ENCODE data around the gene ABHD12. TPM values are rescaled to one million over a fixed set of nuclear protein-coding genes. Genes with fewer than 3 reads are reported as not detected.

Gene ABHD12
- total RNA-seq, 2 experiments from 2014 or later: 13.4 to 17.0 TPM

GRCh38 chr20:25289886-25290597 is 100.6 kb downstream of the ABHD12 start:
- H3K9me3 Mint-ChIP-seq: no peaks in the 10 kb centered on the region
- no peaks in the 10 kb centered on the region for H3K4me1 Mint-ChIP-seq (ENCODE audit: low read depth)
- ATAC-seq (ENCODE audit: poor library complexity) (no peak), DNase-seq (no peak)
- H3K9me3 ChIP-seq (ENCODE audit: control insufficient read depth in 1 of 2, insufficient read depth in 1 of 2, low read length in 2 of 2): no peaks in the 10 kb centered on the region
- H3K36me3 Mint-ChIP-seq (ENCODE audit: low read depth): peaks cover 66% of the 10 kb centered on the region
- H3K4me3 ChIP-seq (ENCODE audit: low read length): no peak overlapping the region
- peaks cover 57% of the 10 kb centered on the region for H3K36me3 ChIP-seq (ENCODE audit: insufficient read depth, low read length)
- H3K27ac Mint-ChIP-seq: no peak overlapping the region
- peaks cover 5% of the 10 kb centered on the region for H3K4me1 ChIP-seq (ENCODE audit: insufficient read depth, low read length)
- intact Hi-C loops (cut with DNase I, micrococcal nuclease): loop anchor here in 1 of 2 experiments (2.0 to 10.0 kb wide), 3 partner anchors 29 to 295 kb away; partner anchors contain the start of genes APMAP and ENTPD6
- TF ChIP-seq CTCF (IDR thresholded peaks at IDR 0.05): no peak
- ChIA-PET CTCF (no interaction called here), POLR2A (no interaction called here)
- H3K27ac ChIP-seq (ENCODE audit: low read depth in 1 of 2, low read length in 2 of 2): no peak overlapping the region
- no peaks in the 10 kb centered on the region for H3K27me3 ChIP-seq (ENCODE audit: control insufficient read depth in 1 of 2, insufficient read depth in 2 of 2, low read length in 2 of 2)
- H3K4me3 Mint-ChIP-seq: no peak overlapping the region
- no peaks in the 10 kb centered on the region for H3K27me3 Mint-ChIP-seq

- peaks cover 68% of the 10 kb centered on the region for H3K36me3 ChIP-seq (ENCODE audit: insufficient read depth, low read length)
- H3K4me3 ChIP-seq (ENCODE audit: low read length): no peak overlapping the region
- ATAC-seq (ENCODE audit: poor library complexity): no peak
- Mint-ChIP-seq H3K36me3 (ENCODE audit: low read depth) (peaks cover 75% of the 10 kb centered on the region), H3K4me1 (ENCODE audit: low read depth) (no peaks in the 10 kb centered on the region), H3K4me3 (no peak overlapping the region), H3K9me3 (no peaks in the 10 kb centered on the region), H3K27me3 (no peaks in the 10 kb centered on the region), H3K27ac (no peak overlapping the region)
- intact Hi-C loops (cut with DNase I, micrococcal nuclease): loop anchor here in 1 of 2 experiments (2.0 kb wide), 1 partner anchor 30 kb away; no protein-coding TSS in a partner anchor
- H3K27ac ChIP-seq (ENCODE audit: low read depth in 1 of 2, low read length in 2 of 2): no peak overlapping the region
- TF ChIP-seq CTCF (IDR thresholded peaks at IDR 0.05): no peak
- H3K27me3 ChIP-seq (ENCODE audit: control insufficient read depth in 1 of 2, insufficient read depth in 2 of 2, low read length in 2 of 2): no peaks in the 10 kb centered on the region
- no peaks in the 10 kb centered on the region for H3K4me1 ChIP-seq (ENCODE audit: insufficient read depth, low read length)
- ChIA-PET CTCF (no interaction called here), POLR2A (no interaction called here)
- H3K9me3 ChIP-seq (ENCODE audit: control insufficient read depth in 1 of 2, insufficient read depth in 1 of 2, low read length in 2 of 2): no peaks in the 10 kb centered on the region
- DNase-seq: peak in 1 of 14 experiments; percentile 26
These were observed 102.1 kb downstream of the ABHD12 start for GRCh38 chr20:25288291-25289181.

- no peak overlapping the region for H3K4me3 Mint-ChIP-seq
- intact Hi-C loops (cut with DNase I, micrococcal nuclease): loop anchor here in 1 of 2 experiments (2.0 kb wide), 1 partner anchor 31 kb away; no protein-coding TSS in a partner anchor
- H3K9me3 Mint-ChIP-seq: no peaks in the 10 kb centered on the region
- TF ChIP-seq CTCF (IDR thresholded peaks at IDR 0.05): no peak
- H3K27ac Mint-ChIP-seq: no peak overlapping the region
- H3K36me3 Mint-ChIP-seq (ENCODE audit: low read depth): peaks cover 73% of the 10 kb centered on the region
- H3K4me1 Mint-ChIP-seq (ENCODE audit: low read depth): no peaks in the 10 kb centered on the region
- ATAC-seq (ENCODE audit: poor library complexity) (no peak), DNase-seq (no peak)
- Histone ChIP-seq H3K4me1 (ENCODE audit: insufficient read depth, low read length) (no peaks in the 10 kb centered on the region), H3K27me3 (ENCODE audit: control insufficient read depth in 1 of 2, insufficient read depth in 2 of 2, low read length in 2 of 2) (no peaks in the 10 kb centered on the region), H3K4me3 (ENCODE audit: low read length) (no peak overlapping the region), H3K27ac (ENCODE audit: low read depth in 1 of 2, low read length in 2 of 2) (no peak overlapping the region), H3K36me3 (ENCODE audit: insufficient read depth, low read length) (peaks cover 71% of the 10 kb centered on the region), H3K9me3 (ENCODE audit: control insufficient read depth in 1 of 2, insufficient read depth in 1 of 2, low read length in 2 of 2) (no peaks in the 10 kb centered on the region)
- POLR2A ChIA-PET: no interaction called here
- CTCF ChIA-PET: no interaction called here
- no peaks in the 10 kb centered on the region for H3K27me3 Mint-ChIP-seq
These were observed 102.9 kb downstream of the ABHD12 start for GRCh38 chr20:25287631-25288290.
